ENCODE data around the gene COBL. TPM values are rescaled to one million over a fixed set of nuclear protein-coding genes. Genes with fewer than 3 reads are reported as not detected.

COBL gene
- total and polyA plus RNA-seq, 5 donors from 2014 or later: 0.03 to 0.59 TPM; not detected in 3

DNA sequence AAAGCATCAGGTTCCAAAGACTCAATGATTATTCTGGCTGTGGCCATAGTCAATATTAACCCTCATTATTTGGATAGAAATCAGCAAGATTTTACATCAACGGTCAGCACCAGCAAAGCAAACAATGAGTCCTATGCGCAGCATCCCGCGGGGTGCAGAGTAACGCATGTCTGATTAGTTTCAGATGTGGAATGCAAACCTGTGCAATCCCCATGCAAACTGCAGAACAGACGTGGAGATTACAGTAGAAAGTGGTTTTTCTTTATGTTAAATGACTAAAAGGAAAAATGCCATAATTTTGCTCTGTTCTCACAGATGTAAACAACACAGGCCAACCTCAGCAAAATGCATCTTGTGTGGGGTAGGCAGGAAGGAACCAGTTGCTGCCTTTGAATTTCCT is 275.8 kb downstream of the COBL start:
- H3K4me1 Mint-ChIP-seq: no peaks in the 10 kb centered on the region
- peaks cover 0 to 2% (median 0%) of the 10 kb centered on the region in 7 donors for H3K9me3 Mint-ChIP-seq
- Histone ChIP-seq H3K4me3 (ENCODE audit: low read depth, low read length) (no peak overlapping the region), H3K36me3 (ENCODE audit: control insufficient read depth, insufficient read depth, low read length) (no peaks in the 10 kb centered on the region), H3K9me3 (ENCODE audit: control insufficient read depth in 2 of 2, low read length in 2 of 2) (no peaks in the 10 kb centered on the region), H3K27me3 (ENCODE audit: control insufficient read depth, insufficient read depth, low read length) (no peaks in the 10 kb centered on the region), H3K4me1 (ENCODE audit: control insufficient read depth, insufficient read depth, low read length, poor library complexity, severe bottlenecking) (no peaks in the 10 kb centered on the region), H3K27ac (ENCODE audit: insufficient read depth, low read length, poor library complexity, severe bottlenecking) (no peak overlapping the region)
- DNase-seq: no peak
- ATAC-seq (ENCODE audit: low read depth in 2 of 2): no peak
- no peaks in the 10 kb centered on the region for H3K36me3 Mint-ChIP-seq
- no peaks in the 10 kb centered on the region for H3K27me3 Mint-ChIP-seq
- no peak overlapping the region for H3K4me3 Mint-ChIP-seq
- no peak overlapping the region for H3K27ac Mint-ChIP-seq

DNA sequence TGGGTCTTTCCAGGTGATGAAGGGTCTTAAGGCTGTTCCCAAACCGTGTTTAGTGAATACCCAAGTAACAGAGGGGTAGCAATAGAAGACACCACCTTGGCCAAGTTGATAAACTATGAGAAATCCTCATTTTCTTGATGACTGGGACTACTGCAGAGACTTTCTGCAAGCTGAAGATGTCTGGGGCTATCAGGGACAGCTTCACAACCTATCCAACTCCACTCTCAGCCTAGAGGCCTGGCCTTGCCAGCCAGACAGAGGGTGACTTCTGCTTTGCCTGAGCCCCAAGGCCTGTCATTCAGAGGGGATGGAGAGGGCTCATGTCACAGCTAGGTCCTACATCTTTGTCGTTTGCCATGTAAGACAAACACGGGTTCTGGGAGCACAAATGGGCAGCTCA is 278.0 kb downstream of the COBL start:
- Mint-ChIP-seq H3K27ac (no peak overlapping the region), H3K27me3 (no peaks in the 10 kb centered on the region), H3K36me3 (no peaks in the 10 kb centered on the region), H3K4me1 (no peaks in the 10 kb centered on the region), H3K4me3 (no peak overlapping the region), H3K9me3 (peaks cover 0 to 2% (median 0%) of the 10 kb centered on the region in 7 donors)
- Histone ChIP-seq H3K36me3 (ENCODE audit: control insufficient read depth, insufficient read depth, low read length) (no peaks in the 10 kb centered on the region), H3K4me1 (ENCODE audit: control insufficient read depth, insufficient read depth, low read length, poor library complexity, severe bottlenecking) (no peaks in the 10 kb centered on the region), H3K27ac (ENCODE audit: insufficient read depth, low read length, poor library complexity, severe bottlenecking) (no peak overlapping the region), H3K27me3 (ENCODE audit: control insufficient read depth, insufficient read depth, low read length) (no peaks in the 10 kb centered on the region), H3K9me3 (ENCODE audit: control insufficient read depth in 2 of 2, low read length in 2 of 2) (no peaks in the 10 kb centered on the region), H3K4me3 (ENCODE audit: low read depth, low read length) (no peak overlapping the region)
- ATAC-seq (ENCODE audit: low read depth in 2 of 2) (no peak), DNase-seq (no peak)

DNA sequence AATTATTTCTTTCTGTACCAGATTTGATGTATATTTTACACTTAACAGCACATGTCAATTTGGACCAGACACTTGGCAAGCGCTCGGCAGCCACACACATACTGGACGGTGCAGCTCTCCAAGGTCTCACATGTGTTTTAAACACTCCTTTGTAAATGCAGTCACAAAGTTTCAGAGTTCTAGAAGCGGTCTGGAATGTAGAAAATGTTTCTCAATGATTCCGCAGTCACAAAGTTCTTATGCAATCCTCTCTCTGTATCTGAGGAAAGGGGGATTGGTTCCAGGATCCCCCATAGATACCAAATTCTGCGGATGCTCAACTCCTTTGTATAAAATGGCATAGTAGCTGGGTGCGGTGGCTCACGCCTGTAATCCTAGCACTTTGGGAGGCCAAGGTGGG is 280.9 kb downstream of the COBL start:
- no peaks in the 10 kb centered on the region for H3K4me1 ChIP-seq (ENCODE audit: control insufficient read depth, insufficient read depth, low read length, poor library complexity, severe bottlenecking)
- DNase-seq (no peak), ATAC-seq (ENCODE audit: low read depth in 2 of 2) (no peak)
- Mint-ChIP-seq H3K4me3 (no peak overlapping the region), H3K27me3 (no peaks in the 10 kb centered on the region), H3K4me1 (no peaks in the 10 kb centered on the region), H3K9me3 (peaks cover 0 to 2% (median 0%) of the 10 kb centered on the region in 7 donors), H3K27ac (no peak overlapping the region), H3K36me3 (no peaks in the 10 kb centered on the region)
- no peak overlapping the region for H3K27ac ChIP-seq (ENCODE audit: insufficient read depth, low read length, poor library complexity, severe bottlenecking)
- no peaks in the 10 kb centered on the region for H3K9me3 ChIP-seq (ENCODE audit: control insufficient read depth in 2 of 2, low read length in 2 of 2)
- H3K27me3 ChIP-seq (ENCODE audit: control insufficient read depth, insufficient read depth, low read length): no peaks in the 10 kb centered on the region
- no peaks in the 10 kb centered on the region for H3K36me3 ChIP-seq (ENCODE audit: control insufficient read depth, insufficient read depth, low read length)
- no peak overlapping the region for H3K4me3 ChIP-seq (ENCODE audit: low read depth, low read length)

DNA sequence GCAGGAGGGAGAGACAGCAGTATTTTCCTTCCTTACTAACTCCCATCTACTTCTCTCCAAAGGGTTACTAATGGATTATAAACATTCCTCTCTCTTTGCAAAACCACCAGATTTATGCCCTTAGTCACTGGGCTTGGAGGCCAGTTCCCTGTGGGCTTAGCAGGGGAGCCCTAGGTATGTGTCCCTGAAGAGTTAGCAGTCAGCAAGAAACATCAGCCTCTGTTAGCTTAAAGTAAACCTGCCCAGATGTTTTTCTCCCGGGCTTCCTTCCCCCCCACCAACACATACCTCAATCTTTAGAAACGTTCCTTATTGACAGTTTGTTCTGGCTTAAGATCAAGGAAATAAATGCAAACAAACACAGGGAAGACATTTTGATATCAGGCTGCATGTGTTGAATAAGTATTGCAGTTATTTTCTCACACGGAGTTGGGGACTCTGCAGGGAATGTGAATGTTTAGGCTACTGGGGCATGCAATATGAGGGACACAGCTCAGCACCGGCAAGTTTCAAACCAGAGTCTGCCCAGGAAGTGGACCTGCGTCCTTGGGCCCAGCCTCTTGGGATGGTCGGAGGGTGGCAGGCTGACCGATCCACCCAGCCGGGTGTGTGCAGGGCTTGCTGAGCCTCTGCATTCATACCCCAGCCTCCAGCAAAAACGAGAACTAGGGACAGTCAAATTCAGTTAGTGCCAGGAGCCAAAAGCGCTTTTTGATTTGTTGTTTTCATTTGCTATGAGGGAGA is 281.9 kb downstream of the COBL start:
- Mint-ChIP-seq H3K4me1 (no peaks in the 10 kb centered on the region), H3K27me3 (no peaks in the 10 kb centered on the region), H3K4me3 (no peak overlapping the region), H3K9me3 (peaks cover 0 to 2% (median 0%) of the 10 kb centered on the region in 7 donors), H3K36me3 (no peaks in the 10 kb centered on the region), H3K27ac (no peak overlapping the region)
- no peak overlapping the region for H3K4me3 ChIP-seq (ENCODE audit: low read depth, low read length)
- no peaks in the 10 kb centered on the region for H3K4me1 ChIP-seq (ENCODE audit: control insufficient read depth, insufficient read depth, low read length, poor library complexity, severe bottlenecking)
- H3K27ac ChIP-seq (ENCODE audit: insufficient read depth, low read length, poor library complexity, severe bottlenecking): no peak overlapping the region
- ATAC-seq (ENCODE audit: low read depth in 2 of 2) (no peak), DNase-seq (no peak)
- H3K36me3 ChIP-seq (ENCODE audit: control insufficient read depth, insufficient read depth, low read length): no peaks in the 10 kb centered on the region
- no peaks in the 10 kb centered on the region for H3K9me3 ChIP-seq (ENCODE audit: control insufficient read depth in 2 of 2, low read length in 2 of 2)
- no peaks in the 10 kb centered on the region for H3K27me3 ChIP-seq (ENCODE audit: control insufficient read depth, insufficient read depth, low read length)

GRCh38 chr7:51033727-51034520 is 282.7 kb downstream of the COBL start:
- H3K27me3 Mint-ChIP-seq: no peaks in the 10 kb centered on the region
- DNase-seq (no peak), ATAC-seq (ENCODE audit: low read depth in 2 of 2) (no peak)
- no peak overlapping the region for H3K4me3 Mint-ChIP-seq
- H3K27me3 ChIP-seq (ENCODE audit: control insufficient read depth, insufficient read depth, low read length): no peaks in the 10 kb centered on the region
- no peak overlapping the region for H3K4me3 ChIP-seq (ENCODE audit: low read depth, low read length)
- no peaks in the 10 kb centered on the region for H3K36me3 ChIP-seq (ENCODE audit: control insufficient read depth, insufficient read depth, low read length)
- H3K9me3 Mint-ChIP-seq: peaks cover 0 to 2% (median 0%) of the 10 kb centered on the region in 7 donors
- H3K4me1 Mint-ChIP-seq: no peaks in the 10 kb centered on the region
- no peak overlapping the region for H3K27ac Mint-ChIP-seq
- H3K27ac ChIP-seq (ENCODE audit: insufficient read depth, low read length, poor library complexity, severe bottlenecking): no peak overlapping the region
- no peaks in the 10 kb centered on the region for H3K9me3 ChIP-seq (ENCODE audit: control insufficient read depth in 2 of 2, low read length in 2 of 2)
- H3K4me1 ChIP-seq (ENCODE audit: control insufficient read depth, insufficient read depth, low read length, poor library complexity, severe bottlenecking): no peaks in the 10 kb centered on the region
- H3K36me3 Mint-ChIP-seq: no peaks in the 10 kb centered on the region

DNA sequence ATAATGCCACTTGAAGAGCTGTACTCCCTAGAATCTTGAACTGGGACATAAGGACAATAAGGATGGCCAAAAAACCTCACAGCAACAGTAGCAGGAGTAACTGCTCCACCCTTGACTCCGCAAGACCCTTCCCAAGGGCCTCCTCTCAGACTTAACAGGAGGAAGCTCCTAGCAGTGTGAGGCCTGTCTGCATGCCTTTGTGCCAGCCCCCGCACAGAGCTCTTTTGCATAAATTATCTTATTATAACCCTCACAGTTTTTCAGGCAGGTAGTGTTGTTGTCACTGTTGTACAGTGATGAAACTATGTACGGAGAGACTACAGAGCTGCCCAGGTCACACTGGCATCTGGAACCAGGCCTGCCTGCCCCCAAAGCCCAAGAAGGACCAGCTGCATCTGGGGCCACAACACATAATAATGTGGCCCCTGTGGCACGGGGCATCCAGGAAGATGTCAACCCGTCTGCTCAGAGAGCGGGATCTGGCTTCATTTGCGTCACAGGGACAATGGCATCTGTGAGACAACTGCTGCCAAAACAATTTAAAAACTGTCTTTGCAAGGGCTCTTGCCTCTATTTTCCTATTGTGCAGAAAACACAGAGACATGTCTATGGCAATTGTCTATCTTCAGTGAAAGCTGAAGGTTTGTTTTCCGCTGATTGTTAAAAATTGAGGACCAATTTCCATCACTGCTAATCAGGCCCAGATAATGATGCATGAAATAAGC is 284.7 kb downstream of the COBL start:
- Histone ChIP-seq H3K4me3 (ENCODE audit: low read depth, low read length) (no peak overlapping the region), H3K36me3 (ENCODE audit: control insufficient read depth, insufficient read depth, low read length) (no peaks in the 10 kb centered on the region), H3K27ac (ENCODE audit: insufficient read depth, low read length, poor library complexity, severe bottlenecking) (no peak overlapping the region), H3K4me1 (ENCODE audit: control insufficient read depth, insufficient read depth, low read length, poor library complexity, severe bottlenecking) (no peaks in the 10 kb centered on the region), H3K9me3 (ENCODE audit: control insufficient read depth in 2 of 2, low read length in 2 of 2) (no peaks in the 10 kb centered on the region), H3K27me3 (ENCODE audit: control insufficient read depth, insufficient read depth, low read length) (no peaks in the 10 kb centered on the region)
- H3K36me3 Mint-ChIP-seq: no peaks in the 10 kb centered on the region
- H3K4me1 Mint-ChIP-seq: no peaks in the 10 kb centered on the region
- no peak for ATAC-seq (ENCODE audit: low read depth in 2 of 2)
- H3K9me3 Mint-ChIP-seq: no peaks in the 10 kb centered on the region
- no peak for DNase-seq
- H3K27ac Mint-ChIP-seq: no peak overlapping the region
- no peaks in the 10 kb centered on the region for H3K27me3 Mint-ChIP-seq
- H3K4me3 Mint-ChIP-seq: no peak overlapping the region

GRCh38 chr7:51031216-51031615 is 285.4 kb downstream of the COBL start:
- no peak overlapping the region for H3K4me3 ChIP-seq (ENCODE audit: low read depth, low read length)
- Mint-ChIP-seq H3K4me1 (no peaks in the 10 kb centered on the region), H3K4me3 (no peak overlapping the region), H3K9me3 (no peaks in the 10 kb centered on the region), H3K27ac (no peak overlapping the region), H3K27me3 (no peaks in the 10 kb centered on the region), H3K36me3 (no peaks in the 10 kb centered on the region)
- no peak overlapping the region for H3K27ac ChIP-seq (ENCODE audit: insufficient read depth, low read length, poor library complexity, severe bottlenecking)
- no peaks in the 10 kb centered on the region for H3K36me3 ChIP-seq (ENCODE audit: control insufficient read depth, insufficient read depth, low read length)
- H3K9me3 ChIP-seq (ENCODE audit: control insufficient read depth in 2 of 2, low read length in 2 of 2): no peaks in the 10 kb centered on the region
- no peaks in the 10 kb centered on the region for H3K4me1 ChIP-seq (ENCODE audit: control insufficient read depth, insufficient read depth, low read length, poor library complexity, severe bottlenecking)
- H3K27me3 ChIP-seq (ENCODE audit: control insufficient read depth, insufficient read depth, low read length): no peaks in the 10 kb centered on the region
- no peak for ATAC-seq (ENCODE audit: low read depth in 2 of 2)
- no peak for DNase-seq
